IMR-90 (cell line): ENCODE results near the gene GFER. TPM values are rescaled to one million over a fixed set of nuclear protein-coding genes. Genes with fewer than 3 reads are reported as not detected.

Experiments
- ATAC-seq: fragments of 200-7000 bp; cut with Tn5 transposase; 2 replicates; pipeline ENCODE4 v1.9.1; 2020; ENCODE audit warnings: low read depth, mild to moderate bottlenecking, moderate library complexity
- BruUV-seq: library from RNA; stranded (reverse); fragments of 400-500 nt; replicated peaks from 2 replicates; lab custom pipeline; 2021; lab: Mats Ljungman, UMichigan
- CTCF ChIA-PET: fragments of 300-600 bp; formaldehyde crosslinking; extraction: SDS; loops from one replicate; lab custom pipeline; 2021; ENCODE audit warnings: antibody characterized with exemption; lab: Yijun Ruan, JAX
- POLR2A ChIA-PET: fragments of 300-600 bp; sonication (Branson Sonifier 250); formaldehyde crosslinking; loops from one replicate; lab custom pipeline; 2022; ENCODE audit warnings: antibody characterized with exemption; ENCODE audit not compliant: unreplicated experiment; lab: Charles Lee
- DNase-seq: peaks from one replicate; pipeline ENCODE4 v3.0.0; 2013
- H2AFZ ChIP-seq: replicated peaks from 2 replicates; pipeline ENCODE3; 2013; ENCODE audit warnings: low read length, mild to moderate bottlenecking; ENCODE audit not compliant: poor library complexity
- H2AK5ac ChIP-seq: 2 replicates; pipeline ENCODE4 v1.6.1; 2013; ENCODE audit warnings: low read depth, low read length, inconsistent platforms
- H2AK9ac ChIP-seq: replicated peaks from 2 replicates; pipeline ENCODE3; 2013; ENCODE audit warnings: mild to moderate bottlenecking, low read depth, low read length, moderate library complexity; ENCODE audit not compliant: poor library complexity
- H2BK120ac ChIP-seq: 2 replicates; pipeline ENCODE4 v1.6.1; 2013; ENCODE audit warnings: low read depth, low read length, inconsistent platforms
- H2BK15ac ChIP-seq: 3 replicates; pipeline ENCODE4 v1.6.1; 2013; ENCODE audit warnings: low read depth, low read length, inconsistent platforms
- H2BK20ac ChIP-seq: 2 replicates; pipeline ENCODE4 v1.6.1; 2013; ENCODE audit warnings: low read depth, mild to moderate bottlenecking, inconsistent platforms, low read length, moderate library complexity
- H2BK5ac ChIP-seq: 2 replicates; pipeline ENCODE4 v1.6.1; 2013; ENCODE audit warnings: mild to moderate bottlenecking, low read depth, low read length, inconsistent platforms; ENCODE audit not compliant: poor library complexity, severe bottlenecking
- H3K14ac ChIP-seq: replicated peaks from 2 replicates; pipeline ENCODE4 v1.6.1; 2013; ENCODE audit warnings: low read depth, low read length, inconsistent platforms
- H3K18ac ChIP-seq: 2 replicates; pipeline ENCODE4 v1.6.1; 2013; ENCODE audit warnings: low read depth, low read length, control low read depth
- H3K23ac ChIP-seq: 2 replicates; pipeline ENCODE4 v1.6.1; 2013; ENCODE audit warnings: low read depth, low read length, inconsistent platforms
- H3K27ac ChIP-seq: 2 replicates; pipeline ENCODE4 v1.5.1; 2013; ENCODE audit warnings: mild to moderate bottlenecking, control low read depth, low read length; ENCODE audit not compliant: insufficient read depth
- H3K27me3 ChIP-seq: 2 replicates; pipeline ENCODE4 v1.6.1; 2013; ENCODE audit warnings: low read length; ENCODE audit not compliant: control insufficient read depth, insufficient read depth
- H3K36me3 ChIP-seq: 2 replicates; pipeline ENCODE4 v1.6.1; 2013; ENCODE audit warnings: low read length, mixed read lengths; ENCODE audit not compliant: control insufficient read depth, insufficient read depth
- H3K4ac ChIP-seq: 2 replicates; pipeline ENCODE4 v1.6.1; 2013; ENCODE audit warnings: low read depth, low read length, inconsistent platforms
- H3K4me1 ChIP-seq: 2 replicates; pipeline ENCODE4 v1.6.1; 2013; ENCODE audit warnings: low read length, mixed read lengths; ENCODE audit not compliant: control insufficient read depth, insufficient read depth
- H3K4me2 ChIP-seq: 2 replicates; pipeline ENCODE4 v1.6.1; 2013; ENCODE audit warnings: low read depth, mild to moderate bottlenecking, control low read depth, low read length, moderate library complexity
- H3K4me3 ChIP-seq: 2 replicates; pipeline ENCODE4 v1.5.1; 2013; ENCODE audit warnings: low read depth, mild to moderate bottlenecking, control low read depth, low read length, moderate library complexity; ENCODE audit not compliant: insufficient read depth
- H3K56ac ChIP-seq: 2 replicates; pipeline ENCODE4 v1.6.1; 2013; ENCODE audit warnings: low read length, inconsistent platforms; ENCODE audit not compliant: insufficient read depth; ENCODE audit errors: extremely low read depth
- H3K79me1 ChIP-seq, 2 experiments: 2 replicates each; pipeline ENCODE4 v1.6.1; 2013; ENCODE audit warnings: low read length in 2 of 2, inconsistent platforms in 1 of 2, low read depth in 1 of 2
- H3K9ac ChIP-seq: 2 replicates; pipeline ENCODE4 v1.6.1; 2013; ENCODE audit warnings: low read depth, low read length, control low read depth
- H3K9me1 ChIP-seq: 2 replicates; pipeline ENCODE4 v1.6.1; 2013; ENCODE audit warnings: low read length, inconsistent platforms; ENCODE audit not compliant: insufficient read depth
- H3K9me3 ChIP-seq: 2 replicates; pipeline ENCODE4 v1.6.1; 2013; ENCODE audit warnings: low read length; ENCODE audit not compliant: control insufficient read depth, insufficient read depth
- H4K20me1 ChIP-seq: 2 replicates; pipeline ENCODE4 v1.6.1; 2013; ENCODE audit warnings: low read length, inconsistent platforms; ENCODE audit not compliant: insufficient read depth
- H4K5ac ChIP-seq: 2 replicates; pipeline ENCODE4 v1.6.1; 2013; ENCODE audit warnings: mild to moderate bottlenecking, low read depth, low read length, control low read depth
- H4K8ac ChIP-seq, 2 experiments: 2 replicates each; pipeline ENCODE4 v1.6.1; 2013; ENCODE audit warnings: low read depth in 2 of 2, low read length in 2 of 2, control low read depth in 1 of 2, inconsistent platforms in 1 of 2
- H4K91ac ChIP-seq: 2 replicates; pipeline ENCODE4 v1.6.1; 2013; ENCODE audit warnings: low read depth, low read length, inconsistent platforms; ENCODE audit not compliant: insufficient read depth
- BHLHE40 ChIP-seq: fragments of 150-350 bp; IDR thresholded peaks from 2 replicates; pipeline ENCODE4 v1.6.1; 2016; ENCODE audit warnings: mild to moderate bottlenecking, low read depth, low read length
- CEBPB ChIP-seq: IDR thresholded peaks from 2 replicates; pipeline ENCODE4 v1.6.1; 2012; ENCODE audit warnings: low read depth, low read length, improper control_type of control experiment
- CHD1 ChIP-seq: IDR thresholded peaks from 2 replicates; pipeline ENCODE4 v1.6.1; 2012; ENCODE audit warnings: low read depth, low read length, improper control_type of control experiment
- FOS ChIP-seq: fragments of 150-350 bp; IDR thresholded peaks from 2 replicates; pipeline ENCODE4 v1.6.1; 2016; ENCODE audit warnings: low read depth, low read length
- MAFK ChIP-seq: IDR thresholded peaks from 2 replicates; pipeline ENCODE4 v1.6.1; 2012; ENCODE audit warnings: low read depth, low read length, improper control_type of control experiment
- MAZ ChIP-seq: IDR thresholded peaks from 2 replicates; pipeline ENCODE4 v1.6.1; 2012; ENCODE audit warnings: low read depth, mild to moderate bottlenecking, low read length, improper control_type of control experiment, moderate library complexity, borderline replicate concordance
- MXI1 ChIP-seq: IDR thresholded peaks from 2 replicates; pipeline ENCODE4 v1.6.1; 2012; ENCODE audit warnings: low read depth, mild to moderate bottlenecking, low read length, moderate library complexity, borderline replicate concordance
- POLR2A ChIP-seq: IDR thresholded peaks from 2 replicates; pipeline ENCODE4 v1.6.1; 2012; ENCODE audit warnings: mild to moderate bottlenecking, low read depth, low read length
- RAD21 ChIP-seq: IDR thresholded peaks from 2 replicates; pipeline ENCODE4 v1.6.1; 2012; ENCODE audit warnings: low read length, improper control_type of control experiment
- RFX5 ChIP-seq: IDR thresholded peaks from 2 replicates; pipeline ENCODE4 v1.8.0; 2012; ENCODE audit warnings: low read depth, mild to moderate bottlenecking, low read length, moderate library complexity
- SMC3 ChIP-seq: fragments of 150-350 bp; IDR thresholded peaks from 2 replicates; pipeline ENCODE4 v1.6.1; 2016; ENCODE audit warnings: low read depth, mild to moderate bottlenecking, antibody characterized with exemption, low read length, moderate library complexity
- WGBS, 2 experiments: methylation state at CpG; one replicate each; pipeline versions ENCODE4 v1.1.5 to v1.1.7; 2013; ENCODE audit warnings: missing lambda C conversion rate in 2 of 2; ENCODE audit not compliant: insufficient read length in 1 of 2; ENCODE audit errors: extremely low coverage in 2 of 2; 5-methylcytosine and 5-hydroxymethylcytosine counted together
- dilution Hi-C: fragments of 300-500 bp; cut with HindIII; formaldehyde crosslinking; loops from one replicate; pipeline ENCODE4 v1.14.3; 2018; ENCODE audit warnings: low sequenced_read_pairs; ENCODE audit not compliant: unreplicated experiment
- in situ Hi-C: fragments of 300-500 bp; cut with MboI; formaldehyde crosslinking; loops from 3 replicates; pipeline ENCODE4 v1.14.3; 2019; ENCODE audit warnings: low sequenced_read_pairs, inconsistent platforms, mixed read lengths
- intact Hi-C: fragments of 100-400 bp; cut with micrococcal nuclease; formaldehyde crosslinking; loops from 2 replicates; pipeline ENCODE4 v1.10.0; 2022
- polyA plus RNA-seq, 3 experiments: library from polyadenylated mRNA; depleted of rRNA; stranded (reverse); fragments of >200 nt; gene quantifications; 2 replicates each; pipeline ENCODE4 v1.2.3, GENCODE V29; 2012; ENCODE audit warnings: low replicate concordance in 1 of 3
- total RNA-seq: library from RNA; depleted of rRNA; stranded (reverse); fragments of >200 nt; gene quantifications from 2 replicates; pipeline ENCODE4 v1.2.3, GENCODE V29; 2012
- TF ChIP-seq, protein P1 (sequence below): fragments of 150-350 bp; IDR thresholded peaks from 2 replicates; pipeline ENCODE4 v1.6.1; 2017; ENCODE audit warnings: mild to moderate bottlenecking, antibody characterized with exemption, low read length, low read depth

The GFER gene
- total and polyA plus RNA-seq, 2 of the 4 experiments (the other 2 are of a cell fraction): 6.8 to 19.8 TPM

DNA sequence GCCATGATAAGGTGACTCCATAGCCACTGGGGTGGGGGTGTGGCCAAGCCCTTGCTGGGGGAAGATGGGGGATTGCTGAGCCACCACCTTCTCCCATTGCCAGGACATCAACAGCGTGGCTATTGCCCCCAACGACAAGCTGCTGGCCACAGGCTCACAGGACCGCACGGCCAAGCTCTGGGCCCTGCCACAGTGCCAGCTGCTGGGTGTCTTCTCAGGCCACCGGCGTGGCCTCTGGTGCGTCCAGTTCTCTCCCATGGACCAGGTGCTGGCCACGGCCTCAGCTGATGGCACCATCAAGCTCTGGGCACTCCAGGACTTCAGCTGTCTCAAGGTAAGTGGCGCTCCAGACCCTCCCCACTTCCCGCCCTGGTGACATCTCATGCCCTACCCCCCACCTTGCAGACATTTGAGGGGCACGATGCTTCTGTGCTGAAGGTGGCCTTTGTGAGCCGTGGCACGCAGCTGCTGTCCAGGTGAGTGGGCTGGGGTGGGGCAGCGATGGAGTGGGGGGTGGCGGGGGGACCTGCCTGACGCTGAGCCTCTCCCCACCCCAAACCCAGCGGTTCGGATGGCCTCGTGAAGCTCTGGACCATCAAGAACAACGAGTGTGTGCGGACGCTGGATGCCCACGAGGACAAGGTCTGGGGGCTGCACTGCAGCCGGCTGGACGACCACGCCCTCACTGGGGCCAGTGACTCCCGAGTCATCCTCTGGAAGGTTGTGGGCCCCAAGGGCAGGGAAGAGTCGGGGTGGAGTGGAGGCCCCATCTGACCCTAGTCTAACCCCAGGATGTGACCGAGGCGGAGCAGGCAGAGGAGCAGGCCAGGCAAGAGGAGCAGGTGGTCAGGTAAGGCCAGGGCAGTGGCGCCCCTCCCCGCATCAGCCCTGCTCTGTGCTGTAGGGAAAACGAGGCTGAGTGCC, 6.8 kb upstream of the GFER start:
- Histone ChIP-seq H3K4me1 (peaks cover 3% of the 10 kb centered on the region; the same call in 1 of the 2 replicates), H3K23ac (no peak overlapping the region), H4K20me1 (no peaks in the 10 kb centered on the region; the same call in 1 of the 2 replicates), H3K9me1 (no peaks in the 10 kb centered on the region), H3K18ac (no peak overlapping the region), H3K9me3 (no peaks in the 10 kb centered on the region), H3K14ac (no peak overlapping the region), H2AFZ (no peak overlapping the region), H4K8ac (no peak overlapping the region), H3K9ac (no peak overlapping the region), H2AK9ac (no peak overlapping the region), H3K4me3 (no peak overlapping the region), H4K5ac (no peak overlapping the region), H2BK120ac (no peak overlapping the region), H3K27ac (no peak overlapping the region), H3K36me3 (peaks cover 48% of the 10 kb centered on the region), H3K79me1 (peaks cover 0 to 20% of the 10 kb centered on the region in 2 experiments; a peak in 1 of 4 replicates), H2BK15ac (no peak overlapping the region), H2BK5ac (no peak overlapping the region), H3K27me3 (peaks cover 25% of the 10 kb centered on the region; the same call in 1 of the 2 replicates), H3K4ac (no peak overlapping the region), H2BK20ac (no peak overlapping the region), H3K56ac (no peak overlapping the region), H4K91ac (no peak overlapping the region), H3K4me2 (no peak overlapping the region), H2AK5ac (no peak overlapping the region)
- 94% methylated on average over 16 of the region's 33 CpGs; no CpG with 5 or more reads in 1 of the 2 experiments for WGBS, 2 experiments
- TF ChIP-seq, protein P1, sequence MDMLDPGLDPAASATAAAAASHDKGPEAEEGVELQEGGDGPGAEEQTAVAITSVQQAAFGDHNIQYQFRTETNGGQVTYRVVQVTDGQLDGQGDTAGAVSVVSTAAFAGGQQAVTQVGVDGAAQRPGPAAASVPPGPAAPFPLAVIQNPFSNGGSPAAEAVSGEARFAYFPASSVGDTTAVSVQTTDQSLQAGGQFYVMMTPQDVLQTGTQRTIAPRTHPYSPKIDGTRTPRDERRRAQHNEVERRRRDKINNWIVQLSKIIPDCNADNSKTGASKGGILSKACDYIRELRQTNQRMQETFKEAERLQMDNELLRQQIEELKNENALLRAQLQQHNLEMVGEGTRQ: no peak
- TF ChIP-seq MAZ (no peak), SMC3 (no peak), CHD1 (no peak), CEBPB (no peak), BHLHE40 (no peak), FOS (no peak), MXI1 (no peak), POLR2A (no peak), MAFK (no peak), RAD21 (no peak), RFX5 (no peak)
- ChIA-PET POLR2A (no interaction called here), CTCF (no interaction called here)
- TSS peak; percentile 38 for BruUV-seq
- dilution Hi-C loops (no loop called here), in situ Hi-C loops (no loop called here), intact Hi-C loops (no loop called here)
- no peak for ATAC-seq
- no peak for DNase-seq
